HepG2 (cell line): ENCODE results near the gene ARHGAP25. TPM values are rescaled to one million over a fixed set of nuclear protein-coding genes. Genes with fewer than 3 reads are reported as not detected.

Experiments
- ARID2 ChIP-seq: sonication (generic); formaldehyde crosslinking; IDR thresholded peaks from 2 replicates; pipeline ENCODE4 v1.8.1; 2022; ENCODE audit warnings: mild to moderate bottlenecking, missing genetic modification reagents, borderline replicate concordance
- ARNT ChIP-seq: fragments of 450-650 bp; IDR thresholded peaks from 2 replicates; pipeline ENCODE4 v1.6.1; 2017
- CREB1 ChIP-seq, 2 experiments: fragments of 450-650 bp in 1 of 2; IDR thresholded peaks; 2 replicates each; pipeline ENCODE4 v1.6.1; 2016 to 2017; ENCODE audit warnings: control low read depth in 1 of 2, mild to moderate bottlenecking in 1 of 2, missing compliant biosample characterization in 1 of 2, missing genetic modification characterization in 1 of 2
- ELF1 ChIP-seq: sonication (generic); formaldehyde crosslinking; IDR thresholded peaks from 2 replicates; pipeline ENCODE4 v1.4.0; 2020; ENCODE audit warnings: missing genetic modification reagents
- EP300 ChIP-seq, 3 experiments: sonication (generic) in 1 of 3; formaldehyde crosslinking in 1 of 3; IDR thresholded peaks; 2 replicates each; pipeline versions ENCODE4 v1.5.1 to v1.6.1; 2011 to 2020; ENCODE audit warnings: low read depth in 2 of 3, low read length in 2 of 3, borderline replicate concordance in 1 of 3, improper control_type of control experiment in 1 of 3, mild to moderate bottlenecking in 1 of 3, missing genetic modification reagents in 1 of 3, moderate library complexity in 1 of 3
- FOXP1 ChIP-seq, 2 experiments: fragments of 450-650 bp in 1 of 2; IDR thresholded peaks; 2 replicates each; pipeline ENCODE4 v1.6.1; 2017 to 2018; ENCODE audit warnings: antibody characterized with exemption in 1 of 2
- GABPB1 ChIP-seq: IDR thresholded peaks from 2 replicates; pipeline ENCODE4 v1.6.1; 2016; ENCODE audit warnings: mild to moderate bottlenecking, missing genetic modification reagents, moderate library complexity, missing compliant biosample characterization
- IRF1 ChIP-seq: sonication (generic); formaldehyde crosslinking; IDR thresholded peaks from 2 replicates; pipeline ENCODE4 v1.4.0; 2020; ENCODE audit warnings: low read depth, mild to moderate bottlenecking, missing genetic modification reagents
- KMT2B ChIP-seq: IDR thresholded peaks from 2 replicates; pipeline ENCODE4 v1.6.1; 2016; ENCODE audit warnings: missing genetic modification reagents, missing compliant biosample characterization
- MAFG ChIP-seq: sonication (generic); formaldehyde crosslinking; IDR thresholded peaks from 2 replicates; pipeline ENCODE4 v1.5.1; 2020; ENCODE audit warnings: mild to moderate bottlenecking, missing genetic modification reagents
- MED1 ChIP-seq: sonication (generic); formaldehyde crosslinking; IDR thresholded peaks from 2 replicates; pipeline ENCODE4 v1.4.0; 2020; ENCODE audit warnings: missing genetic modification reagents
- NCOA5 ChIP-seq: sonication (generic); formaldehyde crosslinking; IDR thresholded peaks from 2 replicates; pipeline ENCODE4 v1.4.0; 2020; ENCODE audit warnings: missing genetic modification reagents
- NFIC ChIP-seq: IDR thresholded peaks from 2 replicates; pipeline ENCODE4 v1.6.1; 2012; ENCODE audit warnings: mild to moderate bottlenecking, low read length, inconsistent platforms
- PAX8 ChIP-seq: sonication (generic); formaldehyde crosslinking; IDR thresholded peaks from 2 replicates; pipeline ENCODE4 v1.8.0; 2022; ENCODE audit warnings: mild to moderate bottlenecking, missing genetic modification reagents, borderline replicate concordance
- PHF5A ChIP-seq: IDR thresholded peaks from one replicate; pipeline ENCODE4 v1.6.1; 2018; ENCODE audit warnings: low read depth, missing genetic modification reagents; ENCODE audit not compliant: unreplicated experiment
- RCOR2 ChIP-seq: IDR thresholded peaks from 2 replicates; pipeline ENCODE4 v1.6.1; 2016; ENCODE audit warnings: missing biosample characterization, missing genetic modification reagents
- SNAPC5 ChIP-seq: sonication (generic); formaldehyde crosslinking; IDR thresholded peaks from 2 replicates; pipeline ENCODE4 v1.8.1; 2023; ENCODE audit warnings: mild to moderate bottlenecking, missing genetic modification reagents, borderline replicate concordance
- STAT5B ChIP-seq: sonication (generic); formaldehyde crosslinking; IDR thresholded peaks from 2 replicates; pipeline ENCODE4 v1.4.0; 2020; ENCODE audit warnings: missing genetic modification reagents
- YEATS2 ChIP-seq: sonication (generic); formaldehyde crosslinking; IDR thresholded peaks from 2 replicates; pipeline ENCODE4 v1.4.0; 2020; ENCODE audit warnings: missing genetic modification reagents, borderline replicate concordance
- ZBED4 ChIP-seq: sonication (generic); formaldehyde crosslinking; IDR thresholded peaks from 2 replicates; pipeline ENCODE4 v1.4.0; 2020; ENCODE audit warnings: missing genetic modification reagents, borderline replicate concordance
- ZNF101 ChIP-seq: sonication (generic); formaldehyde crosslinking; IDR thresholded peaks from 2 replicates; pipeline ENCODE4 v1.4.0; 2020; ENCODE audit warnings: mild to moderate bottlenecking, low read depth, missing genetic modification reagents, borderline replicate concordance
- ZNF331 ChIP-seq: sonication (generic); formaldehyde crosslinking; IDR thresholded peaks from 2 replicates; pipeline ENCODE4 v1.4.0; 2020; ENCODE audit warnings: missing genetic modification reagents
- ZNF451 ChIP-seq: sonication (generic); formaldehyde crosslinking; IDR thresholded peaks from 2 replicates; pipeline ENCODE4 v1.5.0; 2020; ENCODE audit warnings: mild to moderate bottlenecking, missing genetic modification reagents
- ZNF616 ChIP-seq: sonication (generic); formaldehyde crosslinking; IDR thresholded peaks from 2 replicates; pipeline ENCODE4 v1.5.0; 2020; ENCODE audit warnings: low read depth, mild to moderate bottlenecking, missing genetic modification reagents
- ZNF703 ChIP-seq: sonication (generic); formaldehyde crosslinking; IDR thresholded peaks from 2 replicates; pipeline ENCODE4 v1.5.1; 2020; ENCODE audit warnings: missing genetic modification reagents, mild to moderate bottlenecking, moderate library complexity, borderline replicate concordance
- ZNF709 ChIP-seq: sonication (generic); formaldehyde crosslinking; IDR thresholded peaks from 2 replicates; pipeline ENCODE4 v1.5.0; 2020; ENCODE audit warnings: mild to moderate bottlenecking, missing genetic modification reagents
- ZSCAN25 ChIP-seq: sonication (generic); formaldehyde crosslinking; IDR thresholded peaks from 2 replicates; pipeline ENCODE4 v1.8.0; 2022; ENCODE audit warnings: mild to moderate bottlenecking, missing genetic modification reagents
- polyA plus RNA-seq, 8 experiments: library from polyadenylated mRNA; depleted of rRNA in 3 of 8; stranded (reverse) in 7 of 8; unstranded in 1 of 8; fragments of >200 nt; fragmentation: Illumina TruSeq in 4 of 8; extraction: Trizol in 4 of 8; gene quantifications; 2 replicates each; pipeline versions ENCODE4 v1.2.1 to v1.2.3, GENCODE V29; 2011 to 2016; ENCODE audit warnings: low read depth in 4 of 8, missing spikeins in 1 of 8, mixed read lengths in 1 of 8; ENCODE audit not compliant: insufficient read depth in 1 of 8
- total RNA-seq, 5 experiments: library from RNA; depleted of rRNA; stranded (reverse); fragments of >200 nt; fragmentation: Illumina TruSeq; extraction: Trizol; gene quantifications; 2 replicates each; pipeline ENCODE4 v1.2.3, GENCODE V29; 2016; ENCODE audit warnings: low read depth in 1 of 5

Gene ARHGAP25
- total and polyA plus RNA-seq, 2 of the 13 experiments (the other 11 are each of a cell fraction or from before 2014, with no cell fraction given): not detected

GRCh38 chr2:68715353-68716041 is 19.1 kb upstream of the ARHGAP25 start (continued):
- TF ChIP-seq KMT2B (0 out of 2 replicates have a peak, but pooled peaks have one; percentile 25), ZBED4 (CRISPR knock-in tag) (0 out of 2 replicates have a peak, but pooled peaks have one; percentile 46), NCOA5 (no peak), ZNF616 (no peak), RCOR2 (CRISPR knock-in tag) (no peak), PHF5A (CRISPR knock-in tag) (no peak), ELF1 (CRISPR knock-in tag) (no peak), ZNF331 (no peak), ARNT (no peak), MED1 (CRISPR knock-in tag) (no peak), ZSCAN25 (CRISPR knock-in tag) (no peak), EP300 (IDR thresholded peaks at IDR 0.05; ENCODE audit: low read depth in 2 of 2, low read length in 2 of 2) (no peak), EP300 (CRISPR knock-in tag; IDR thresholded peaks at IDR 0.05; ENCODE audit: borderline replicate concordance) (no peak), MAFG (CRISPR knock-in tag) (no peak), ZNF703 (CRISPR knock-in tag) (no peak), FOXP1 (IDR thresholded peaks at IDR 0.05) (no peak), FOXP1 (CRISPR knock-in tag; IDR thresholded peaks at IDR 0.05) (no peak), ARID2 (CRISPR knock-in tag) (no peak), YEATS2 (peak; percentile 37; the same call in 1 of the 2 replicates), ZNF709 (CRISPR knock-in tag) (no peak), PAX8 (CRISPR knock-in tag) (no peak), STAT5B (CRISPR knock-in tag) (no peak), CREB1 (IDR thresholded peaks at IDR 0.05) (no peak), CREB1 (CRISPR knock-in tag; IDR thresholded peaks at IDR 0.05) (no peak), NFIC (no peak), SNAPC5 (no peak), ZNF451 (CRISPR knock-in tag) (no peak), IRF1 (CRISPR knock-in tag) (no peak), ZNF101 (CRISPR knock-in tag) (no peak), GABPB1 (peak; percentile 37; the same call in 1 of the 2 replicates)
